ENCODE data around the gene YWHAQ.
"Not testable (repeated sequence)": the region's sequence is repeated elsewhere in the genome, so short reads cannot be mapped to it uniquely, and the experiment has no call there.

Gene YWHAQ

DNA sequence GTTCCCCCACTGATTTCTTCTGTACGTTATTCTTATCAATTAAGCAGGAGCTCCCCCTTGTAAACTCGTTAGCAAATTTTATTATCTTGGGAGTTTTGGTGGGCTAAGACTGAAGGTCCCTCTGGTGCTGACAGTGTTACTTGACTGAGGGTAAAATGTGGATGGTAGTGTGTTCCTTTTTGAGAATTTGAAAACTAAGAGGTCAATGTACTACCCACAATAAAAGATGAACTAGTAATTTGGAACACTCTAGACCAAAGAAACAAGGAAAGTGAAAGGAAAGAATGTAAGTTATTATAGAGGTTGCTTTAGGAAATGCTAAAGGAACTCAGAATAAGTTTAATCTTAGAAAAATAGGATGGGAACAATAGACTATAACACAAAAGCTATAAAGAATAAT lies 35.1 kb downstream of the YWHAQ start:
- no peak overlapping the region for H3K4me3 ChIP-seq (ENCODE audit: low read depth, low read length)
- TF ChIP-seq, protein P1, sequence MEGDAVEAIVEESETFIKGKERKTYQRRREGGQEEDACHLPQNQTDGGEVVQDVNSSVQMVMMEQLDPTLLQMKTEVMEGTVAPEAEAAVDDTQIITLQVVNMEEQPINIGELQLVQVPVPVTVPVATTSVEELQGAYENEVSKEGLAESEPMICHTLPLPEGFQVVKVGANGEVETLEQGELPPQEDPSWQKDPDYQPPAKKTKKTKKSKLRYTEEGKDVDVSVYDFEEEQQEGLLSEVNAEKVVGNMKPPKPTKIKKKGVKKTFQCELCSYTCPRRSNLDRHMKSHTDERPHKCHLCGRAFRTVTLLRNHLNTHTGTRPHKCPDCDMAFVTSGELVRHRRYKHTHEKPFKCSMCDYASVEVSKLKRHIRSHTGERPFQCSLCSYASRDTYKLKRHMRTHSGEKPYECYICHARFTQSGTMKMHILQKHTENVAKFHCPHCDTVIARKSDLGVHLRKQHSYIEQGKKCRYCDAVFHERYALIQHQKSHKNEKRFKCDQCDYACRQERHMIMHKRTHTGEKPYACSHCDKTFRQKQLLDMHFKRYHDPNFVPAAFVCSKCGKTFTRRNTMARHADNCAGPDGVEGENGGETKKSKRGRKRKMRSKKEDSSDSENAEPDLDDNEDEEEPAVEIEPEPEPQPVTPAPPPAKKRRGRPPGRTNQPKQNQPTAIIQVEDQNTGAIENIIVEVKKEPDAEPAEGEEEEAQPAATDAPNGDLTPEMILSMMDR (IDR thresholded peaks at IDR 0.05; ENCODE audit: low read depth, low read length) = no peak
- H3K36me3 ChIP-seq = peaks cover 48% of the 10 kb centered on the region
- peaks cover under 1% of the 10 kb centered on the region; the same call in 1 of the 2 replicates for H3K9me3 ChIP-seq
- no peak for DNase-seq
- H3K27me3 ChIP-seq = no peaks in the 10 kb centered on the region
- no peaks in the 10 kb centered on the region for H3K4me1 ChIP-seq

DNA sequence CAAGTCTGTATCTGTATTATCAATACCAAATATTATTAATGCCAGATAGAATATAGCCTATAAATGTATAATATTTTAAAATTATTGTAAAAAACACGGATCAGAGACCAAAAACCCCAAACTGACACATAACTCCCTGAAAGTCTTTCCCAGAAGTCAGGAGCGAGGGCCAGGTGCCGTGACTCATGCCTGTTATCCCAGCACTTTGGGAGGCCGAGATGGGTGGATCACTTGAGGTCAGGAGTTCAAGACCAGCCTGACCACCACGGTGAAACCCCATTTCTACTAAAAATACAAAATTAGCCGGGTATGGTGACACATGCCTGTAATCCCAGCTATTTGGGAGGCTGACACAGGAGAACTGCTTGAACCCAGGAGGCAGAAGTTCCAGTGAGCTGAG lies 35.5 kb downstream of the YWHAQ start:
- not testable (repeated sequence) for H3K4me3 ChIP-seq (ENCODE audit: low read depth, low read length)

DNA sequence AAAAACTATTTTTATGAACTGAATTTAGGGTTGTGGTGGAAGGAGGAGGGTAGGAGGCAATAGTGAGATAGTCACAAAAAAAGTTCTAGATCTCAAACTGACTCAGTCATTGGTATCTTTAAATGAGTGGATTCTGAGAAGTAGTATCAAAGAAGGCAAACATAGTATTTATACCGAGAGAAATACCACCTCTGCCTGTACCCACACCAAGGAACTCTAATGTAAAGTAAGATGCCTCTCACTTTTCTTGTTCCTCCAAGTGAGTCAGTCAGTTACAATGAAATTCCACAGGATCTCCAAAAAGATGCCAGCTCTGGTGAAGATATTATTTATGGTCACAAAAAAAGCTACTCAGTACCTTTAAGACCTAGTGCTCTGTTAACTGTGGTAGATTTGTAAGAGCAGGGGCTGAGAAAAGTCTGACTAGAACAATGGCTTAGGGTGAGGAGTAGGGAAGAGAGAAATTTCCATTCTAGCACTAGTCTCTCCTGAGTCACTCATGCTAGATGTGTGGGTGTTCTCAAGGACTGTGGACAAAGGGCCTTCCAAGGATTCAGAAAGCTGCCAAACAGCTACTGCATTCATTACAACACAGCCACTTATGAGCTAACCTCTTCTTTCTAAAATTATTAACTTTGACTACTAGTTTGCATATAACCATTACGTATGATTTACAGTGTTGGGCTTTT lies 36.3 kb downstream of the YWHAQ start:
- no peaks in the 10 kb centered on the region for H3K4me1 ChIP-seq
- H3K27me3 ChIP-seq = no peaks in the 10 kb centered on the region
- H3K4me3 ChIP-seq (ENCODE audit: low read depth, low read length) = no peak overlapping the region
- no peaks in the 10 kb centered on the region for H3K9me3 ChIP-seq
- DNase-seq = no peak
- TF ChIP-seq, protein P1 (IDR thresholded peaks at IDR 0.05; ENCODE audit: low read depth, low read length) = no peak
- H3K36me3 ChIP-seq = peaks cover 46% of the 10 kb centered on the region

More for the DNA sequence above, 35.5 kb downstream of the YWHAQ start:
- peaks cover 46% of the 10 kb centered on the region for H3K36me3 ChIP-seq
- not testable (repeated sequence) for DNase-seq, H3K4me1 ChIP-seq, H3K9me3 ChIP-seq, H3K27me3 ChIP-seq

DNA sequence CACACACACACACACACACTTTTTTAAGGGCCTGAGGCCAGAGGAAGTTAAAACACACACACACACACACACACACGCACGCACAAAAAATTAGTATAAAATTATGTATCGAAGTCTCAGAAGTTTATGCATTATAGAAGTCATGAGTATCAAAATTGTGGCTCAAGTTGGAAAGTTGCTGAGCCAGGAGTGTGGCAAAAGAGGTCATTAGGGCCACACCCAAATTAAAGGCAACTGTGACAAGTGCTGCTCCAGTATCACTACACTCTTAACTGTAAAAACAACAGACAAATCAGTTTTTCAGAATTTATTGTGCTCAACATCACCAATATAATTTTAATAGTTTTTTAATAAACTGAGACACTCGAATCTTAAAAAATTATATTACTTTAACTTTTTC lies 36.9 kb downstream of the YWHAQ start:
- Histone ChIP-seq H3K4me1 (no peaks in the 10 kb centered on the region), H3K36me3 (peaks cover 44% of the 10 kb centered on the region)
- TF ChIP-seq, protein P1 (IDR thresholded peaks at IDR 0.05; ENCODE audit: low read depth, low read length) = no peak

DNA sequence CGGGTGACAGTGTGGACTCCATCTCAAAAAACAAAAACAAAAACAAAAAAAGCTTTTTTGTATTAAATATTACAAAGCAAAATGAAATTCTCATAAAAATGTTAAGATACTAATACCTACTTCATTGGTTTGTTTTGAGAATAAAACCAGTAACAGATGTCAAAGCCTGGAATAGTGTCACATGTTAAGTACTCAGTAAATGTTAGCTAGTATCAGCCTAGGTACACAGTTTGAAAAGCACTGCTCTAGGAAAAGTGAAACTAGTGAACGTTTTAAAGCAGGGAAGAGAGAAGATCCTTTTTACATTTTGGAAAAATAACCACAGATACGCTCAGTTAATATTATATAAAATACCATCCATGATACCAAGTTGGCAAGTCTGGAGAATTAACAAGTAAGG lies 38.1 kb downstream of the YWHAQ start:
- no peaks in the 10 kb centered on the region for H3K4me1 ChIP-seq
- no peaks in the 10 kb centered on the region for H3K27me3 ChIP-seq
- H3K4me3 ChIP-seq (ENCODE audit: low read depth, low read length) = no peak overlapping the region
- TF ChIP-seq, protein P1 (IDR thresholded peaks at IDR 0.05; ENCODE audit: low read depth, low read length) = no peak
- no peak for DNase-seq
- H3K36me3 ChIP-seq = peaks cover 46% of the 10 kb centered on the region
- H3K9me3 ChIP-seq = no peaks in the 10 kb centered on the region

More for the DNA sequence above, 36.9 kb downstream of the YWHAQ start:
- H3K9me3 ChIP-seq = no peaks in the 10 kb centered on the region
- no peak overlapping the region for H3K4me3 ChIP-seq (ENCODE audit: low read depth, low read length)
- H3K27me3 ChIP-seq = no peaks in the 10 kb centered on the region
- DNase-seq = no peak

DNA sequence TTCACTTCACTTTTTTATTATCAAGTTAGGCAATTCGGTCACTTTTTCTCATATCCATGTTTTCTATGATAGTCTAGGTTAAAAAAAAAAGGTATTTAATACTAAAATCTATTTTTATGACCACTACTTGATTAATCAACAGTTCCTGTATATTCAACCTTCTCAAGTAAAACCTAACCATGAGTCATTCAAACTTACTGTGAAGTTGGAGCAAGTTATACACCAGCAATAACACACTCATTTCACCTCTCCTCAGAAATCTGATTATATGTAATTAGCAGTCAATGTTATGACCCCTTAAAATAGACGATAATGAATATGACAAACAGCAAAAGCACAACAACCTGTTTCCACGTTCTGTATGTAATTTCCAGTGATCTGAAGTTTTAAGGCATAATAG lies 40.2 kb downstream of the YWHAQ start:
- DNase-seq = no peak
- peaks cover 58% of the 10 kb centered on the region for H3K36me3 ChIP-seq

More for the DNA sequence above, 40.2 kb downstream of the YWHAQ start:
- Histone ChIP-seq H3K4me3 (ENCODE audit: low read depth, low read length) (no peak overlapping the region), H3K4me1 (no peaks in the 10 kb centered on the region), H3K27me3 (no peaks in the 10 kb centered on the region), H3K9me3 (no peaks in the 10 kb centered on the region)
- TF ChIP-seq, protein P1 (IDR thresholded peaks at IDR 0.05; ENCODE audit: low read depth, low read length) = no peak
